Gastroesophageal sphincter (tissue), 3 donors: ENCODE results near the gene CGN.

ENCODE experiments used
- CTCF ChIP-seq, 4 experiments: fragments of 200-600 bp in 2 of 4; fragments of 450-650 bp in 2 of 4; sonication (generic) in 1 of 4; IDR thresholded peaks; one replicate each; pipeline ENCODE4 v1.5.1; 2017 to 2019; ENCODE audit warnings: antibody characterized with exemption in 4 of 4, mild to moderate bottlenecking in 2 of 4, moderate library complexity in 2 of 4
- EP300 ChIP-seq: sonication (generic); formaldehyde crosslinking; IDR thresholded peaks from one replicate; pipeline ENCODE4 v1.6.1; 2017; ENCODE audit warnings: antibody characterized with exemption, mild to moderate bottlenecking
- POLR2AphosphoS5 ChIP-seq: sonication (generic); formaldehyde crosslinking; IDR thresholded peaks from one replicate; pipeline ENCODE4 v1.6.1; 2017; ENCODE audit warnings: antibody characterized with exemption

- TF ChIP-seq CTCF (IDR thresholded peaks at IDR 0.05) (no peak), POLR2AphosphoS5 (no peak), EP300 (no peak)
Observed at GRCh38 chr1:151486557-151486956, 24.6 kb upstream of the CGN start.
